ENCODE measurements around the gene PLCXD3.

Gene PLCXD3

GRCh38 chr5:41510176-41510831 lies at the start of gene PLCXD3:
Gene PLCXD3 (minus strand): TSS chr5:41510601. CDS start chr5:41510526, 75 bp downstream.
- no peak for DNase-seq (ENCODE audit: low read depth in 2 of 2)

GRCh38 chr5:41559184-41559583 lies 48.8 kb upstream of the PLCXD3 start:
- DNase-seq (ENCODE audit: low read depth in 2 of 2) = no peak

GRCh38 chr5:41558295-41558694 lies 47.9 kb upstream of the PLCXD3 start:
- no peak for DNase-seq (ENCODE audit: low read depth in 2 of 2)

- DNase-seq (ENCODE audit: low read depth in 2 of 2) = no peak
Measured at GRCh38 chr5:41547991-41548390, 37.6 kb upstream of the PLCXD3 start.

- no peak for DNase-seq (ENCODE audit: low read depth in 2 of 2)
Measured at GRCh38 chr5:41542183-41542582, 31.8 kb upstream of the PLCXD3 start.

- no peak for DNase-seq (ENCODE audit: low read depth in 2 of 2)
Measured at GRCh38 chr5:41539454-41539853, 29.1 kb upstream of the PLCXD3 start.

- DNase-seq (ENCODE audit: low read depth in 2 of 2) = no peak
Measured at GRCh38 chr5:41537581-41537980, 27.2 kb upstream of the PLCXD3 start.

GRCh38 chr5:41532485-41532884 lies 22.1 kb upstream of the PLCXD3 start:
- no peak for DNase-seq (ENCODE audit: low read depth in 2 of 2)

GRCh38 chr5:41527201-41527779 lies 16.9 kb upstream of the PLCXD3 start:
- DNase-seq (ENCODE audit: low read depth in 2 of 2) = no peak

GRCh38 chr5:41526699-41527098 lies 16.3 kb upstream of the PLCXD3 start:
- DNase-seq (ENCODE audit: low read depth in 2 of 2) = no peak

- no peak for DNase-seq (ENCODE audit: low read depth in 2 of 2)
Measured at GRCh38 chr5:41524174-41524573, 13.8 kb upstream of the PLCXD3 start.

- no peak for DNase-seq (ENCODE audit: low read depth in 2 of 2)
Measured at GRCh38 chr5:41522193-41522786, 11.9 kb upstream of the PLCXD3 start.

- DNase-seq (ENCODE audit: low read depth in 2 of 2) = no peak
Measured at GRCh38 chr5:41519801-41520200, 9.4 kb upstream of the PLCXD3 start.

- DNase-seq (ENCODE audit: low read depth in 2 of 2) = no peak
Measured at GRCh38 chr5:41517909-41518308, 7.5 kb upstream of the PLCXD3 start.

GRCh38 chr5:41511241-41511640 lies 840 bp upstream of the PLCXD3 start:
- no peak for DNase-seq (ENCODE audit: low read depth in 2 of 2)

GRCh38 chr5:41509399-41510175 lies 814 bp downstream of the PLCXD3 start:
- DNase-seq (ENCODE audit: low read depth in 2 of 2) = no peak

GRCh38 chr5:41508696-41509398 lies 1.6 kb downstream of the PLCXD3 start:
- no peak for DNase-seq (ENCODE audit: low read depth in 2 of 2)

- DNase-seq (ENCODE audit: low read depth in 2 of 2) = no peak
Measured at GRCh38 chr5:41508186-41508585, 2.2 kb downstream of the PLCXD3 start.

- no peak for DNase-seq (ENCODE audit: low read depth in 2 of 2)
Measured at GRCh38 chr5:41507501-41507900, 2.9 kb downstream of the PLCXD3 start.

- no peak for DNase-seq (ENCODE audit: low read depth in 2 of 2)
Measured at GRCh38 chr5:41503860-41504259, 6.5 kb downstream of the PLCXD3 start.

- no peak for DNase-seq (ENCODE audit: low read depth in 2 of 2)
Measured at GRCh38 chr5:41503310-41503709, 7.1 kb downstream of the PLCXD3 start.

Measured in activated CD8-positive, alpha-beta memory T cell treated with anti-CD3 and anti-CD28 coated beads for 4 hours (primary cell).